Ectodermal cell (in vitro differentiated cells): ENCODE measurements around the gene SURF2.
"Not testable (repeated sequence)": the region's sequence is repeated elsewhere in the genome, so short reads cannot be mapped to it uniquely, and the experiment has no call there.

ENCODE experiments used
- H3K27ac ChIP-seq: 2 replicates; pipeline ENCODE4 v1.7.0; 2013; ENCODE audit warnings: mild to moderate bottlenecking, low read depth, low read length; ENCODE audit not compliant: insufficient read depth, poor library complexity, severe bottlenecking
- H3K27me3 ChIP-seq: 2 replicates; pipeline ENCODE4 v1.7.0; 2013; ENCODE audit warnings: mild to moderate bottlenecking, low read length; ENCODE audit not compliant: insufficient read depth, control insufficient read depth, poor library complexity, severe bottlenecking
- H3K36me3 ChIP-seq: one replicate; pipeline ENCODE4 v1.7.0; 2013; ENCODE audit warnings: low read length; ENCODE audit not compliant: control insufficient read depth, insufficient read depth
- H3K4me1 ChIP-seq: one replicate; pipeline ENCODE4 v1.7.0; 2013; ENCODE audit warnings: low read length; ENCODE audit not compliant: control insufficient read depth, insufficient read depth
- H3K4me3 ChIP-seq: 2 replicates; pipeline ENCODE4 v1.7.0; 2013; ENCODE audit warnings: low read depth, low read length, control low read depth; ENCODE audit not compliant: insufficient read depth
- H3K9me3 ChIP-seq: 2 replicates; pipeline ENCODE4 v1.7.0; 2013; ENCODE audit warnings: mild to moderate bottlenecking, low read length, moderate library complexity; ENCODE audit not compliant: control insufficient read depth
- WGBS, 2 experiments: methylation state at CpG; one replicate each; pipeline ENCODE4 v1.1.7; 2013; ENCODE audit warnings: missing lambda C conversion rate in 2 of 2; 5-methylcytosine and 5-hydroxymethylcytosine counted together

Gene SURF2

DNA sequence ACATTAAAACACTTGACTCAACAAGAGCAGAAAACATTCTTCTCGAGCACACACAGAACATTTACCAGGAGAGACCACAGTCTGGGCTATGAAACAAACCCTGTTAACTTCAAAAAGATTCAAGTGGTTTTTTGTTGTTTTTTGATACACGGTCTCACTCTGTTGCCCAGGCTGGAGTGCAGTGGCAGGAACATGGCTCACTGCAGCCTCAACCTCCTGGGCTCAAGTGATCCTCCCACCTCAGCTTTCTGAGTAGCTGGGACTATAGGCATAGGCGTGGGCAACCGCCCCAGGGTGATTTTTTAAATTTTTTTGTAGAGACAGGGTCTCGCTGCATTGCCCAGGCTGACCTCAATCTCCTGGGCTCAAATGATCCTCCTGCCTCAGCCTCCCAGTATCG lies 29.3 kb upstream of the SURF2 start:
- 90% methylated on average over 6 of the region's 6 CpGs for WGBS, 2 experiments
- H3K36me3 ChIP-seq, result peaks cover 12% of the 10 kb centered on the region
- H3K4me3 ChIP-seq, H3K4me1 ChIP-seq, H3K27me3 ChIP-seq, H3K27ac ChIP-seq, H3K9me3 ChIP-seq: not testable (repeated sequence)

DNA sequence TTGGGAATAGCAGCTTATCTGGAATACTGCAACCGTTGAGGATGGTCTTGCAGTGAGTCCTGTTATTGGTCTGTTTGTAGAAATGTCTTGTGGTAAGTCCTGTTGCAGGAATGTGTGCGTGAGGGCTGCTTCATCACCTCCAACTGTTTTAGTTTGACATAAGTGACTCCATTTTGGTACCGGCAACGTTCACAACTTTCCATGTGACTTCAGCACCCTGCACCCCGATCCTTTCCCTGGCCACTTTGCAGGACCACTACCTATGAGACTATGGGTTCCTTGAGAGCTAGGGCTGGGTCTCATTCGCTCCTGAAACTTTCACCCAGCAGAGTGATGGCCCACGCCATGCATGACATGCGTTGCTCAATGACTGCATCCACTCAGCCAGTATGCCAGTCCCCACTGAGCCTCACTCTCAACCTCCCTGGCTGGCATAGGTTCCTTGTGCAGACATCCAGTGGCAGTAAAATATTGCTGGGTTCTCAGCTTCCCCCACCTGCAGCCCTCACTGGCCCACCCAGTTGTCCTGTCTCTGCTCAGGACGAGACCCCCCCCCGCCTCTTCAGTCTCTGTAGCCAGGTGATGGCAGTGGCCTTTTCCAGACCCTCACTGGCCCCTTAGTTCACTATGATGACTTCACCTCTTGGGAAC lies 28.4 kb upstream of the SURF2 start:
- peaks cover 18% of the 10 kb centered on the region for H3K36me3 ChIP-seq
- H3K9me3 ChIP-seq, result no peaks in the 10 kb centered on the region
- H3K4me3 ChIP-seq, result no peak overlapping the region
- H3K27me3 ChIP-seq, result no peaks in the 10 kb centered on the region
- WGBS, 2 experiments, result 92% methylated on average over 10 of the region's 10 CpGs
- H3K4me1 ChIP-seq, result no peaks in the 10 kb centered on the region
- no peak overlapping the region for H3K27ac ChIP-seq

DNA sequence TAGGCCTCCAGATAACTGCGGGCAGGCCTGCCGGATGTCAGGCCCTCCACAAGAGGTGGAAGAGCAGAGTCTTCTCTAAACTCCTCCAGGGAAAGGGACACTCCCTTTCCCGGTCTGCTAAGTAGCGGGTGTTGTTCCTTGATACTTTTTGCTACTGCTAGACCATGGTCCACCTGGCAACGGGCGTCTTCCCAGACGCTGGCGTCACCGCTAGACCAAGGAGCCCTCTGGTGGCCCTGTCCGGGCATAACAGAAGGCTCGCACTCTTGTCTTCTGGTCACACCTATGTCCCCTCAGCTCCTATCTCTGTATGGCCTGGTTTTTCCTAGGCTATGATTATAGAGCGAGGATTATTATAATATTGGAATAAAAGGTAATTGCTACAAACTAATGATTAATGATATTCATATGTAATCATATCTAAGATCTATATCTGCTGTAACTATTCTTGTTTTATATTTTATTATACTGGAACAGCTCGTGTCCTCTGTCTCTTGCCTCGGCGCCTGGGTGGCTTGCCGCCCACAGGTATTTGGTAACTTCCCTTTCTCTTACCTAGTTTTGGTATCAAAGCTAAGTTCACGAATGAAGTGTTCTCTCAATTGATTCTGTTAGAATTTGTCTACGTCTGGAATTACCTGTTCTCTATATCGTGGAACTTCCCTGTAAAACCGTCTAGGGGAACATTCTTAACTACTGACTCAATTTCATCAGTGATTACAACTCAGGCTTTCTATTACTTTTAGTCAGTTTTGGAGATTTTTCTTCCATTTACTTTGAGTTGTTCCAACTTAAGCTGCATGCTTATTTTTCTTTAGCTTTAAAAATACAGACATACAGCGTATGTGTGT lies 26.8 kb upstream of the SURF2 start:
- 60 to 61% methylated on average over 20 of the region's 21 CpGs for WGBS, 2 experiments
- not testable (repeated sequence) for H3K4me3 ChIP-seq, H3K9me3 ChIP-seq, H3K27ac ChIP-seq, H3K4me1 ChIP-seq, H3K27me3 ChIP-seq
- peaks cover 33% of the 10 kb centered on the region for H3K36me3 ChIP-seq

DNA sequence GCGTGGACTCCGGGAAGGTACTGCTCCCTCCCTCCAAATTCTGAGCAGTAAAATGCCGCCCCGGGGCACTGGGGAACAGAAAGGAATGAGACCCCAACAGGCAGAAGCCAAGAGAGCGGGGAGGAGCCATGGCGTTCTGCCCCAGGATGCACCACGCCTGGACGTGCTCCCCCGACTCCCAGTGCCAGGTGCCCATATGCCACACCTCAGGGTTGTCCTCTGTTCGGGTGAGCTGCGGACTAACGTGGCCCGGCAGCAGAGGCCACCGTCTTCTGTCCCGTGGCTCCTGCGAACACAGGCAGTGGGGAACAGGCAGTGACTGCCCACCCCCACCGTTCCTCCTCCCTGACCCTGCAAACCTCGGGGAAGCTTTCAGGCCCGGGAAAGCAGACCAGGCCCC lies 25.1 kb upstream of the SURF2 start:
- Histone ChIP-seq H3K4me1 (peaks cover 8% of the 10 kb centered on the region), H3K4me3 (no peak overlapping the region), H3K27me3 (no peaks in the 10 kb centered on the region), H3K27ac (no peak overlapping the region), H3K9me3 (no peaks in the 10 kb centered on the region), H3K36me3 (peaks cover 33% of the 10 kb centered on the region)
- WGBS, 2 experiments, result 93% methylated on average over 19 of the region's 19 CpGs

DNA sequence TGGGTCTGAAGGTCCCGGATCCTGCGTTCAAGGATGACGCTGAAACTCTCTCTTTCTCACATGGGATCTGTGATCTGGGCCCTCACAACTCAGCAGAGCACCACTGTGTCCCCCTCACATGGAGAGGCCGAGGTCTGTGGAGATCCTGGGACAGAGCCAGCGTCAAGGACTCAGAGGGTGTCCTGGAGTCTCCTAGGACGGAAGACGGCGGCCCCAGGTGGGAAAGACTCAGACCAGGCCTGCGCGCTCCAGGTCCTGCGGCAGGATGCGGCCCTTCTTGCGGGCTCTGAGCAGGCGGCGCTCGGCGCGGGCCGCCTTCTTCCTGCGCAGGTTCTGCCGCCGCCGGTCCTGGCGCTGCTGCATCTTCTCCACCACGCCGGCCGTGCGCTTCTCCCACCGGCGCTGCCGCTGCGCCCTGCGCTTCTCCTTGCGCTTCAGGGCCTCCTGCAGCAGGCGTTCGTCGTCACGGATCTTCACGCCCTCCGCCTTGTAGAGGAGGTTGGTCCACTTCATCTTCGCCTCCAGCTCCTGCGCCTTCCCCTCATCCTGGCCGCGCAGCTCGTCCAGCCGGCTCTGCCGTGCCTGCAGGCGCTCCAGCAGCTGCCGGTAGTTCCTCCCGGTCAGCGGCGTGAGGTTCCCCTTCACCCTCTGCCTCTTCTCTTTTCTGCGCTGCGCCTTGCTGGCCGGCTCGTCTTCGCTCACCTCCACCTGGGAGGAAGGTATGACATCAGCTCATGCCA lies 24.5 kb upstream of the SURF2 start:
- no peak overlapping the region for H3K4me3 ChIP-seq
- peaks cover 33% of the 10 kb centered on the region for H3K36me3 ChIP-seq
- no peaks in the 10 kb centered on the region for H3K27me3 ChIP-seq
- H3K4me1 ChIP-seq, result peaks cover 11% of the 10 kb centered on the region
- no peaks in the 10 kb centered on the region for H3K9me3 ChIP-seq
- H3K27ac ChIP-seq, result no peak overlapping the region
- 97% methylated on average over 57 of the region's 57 CpGs for WGBS, 2 experiments

DNA sequence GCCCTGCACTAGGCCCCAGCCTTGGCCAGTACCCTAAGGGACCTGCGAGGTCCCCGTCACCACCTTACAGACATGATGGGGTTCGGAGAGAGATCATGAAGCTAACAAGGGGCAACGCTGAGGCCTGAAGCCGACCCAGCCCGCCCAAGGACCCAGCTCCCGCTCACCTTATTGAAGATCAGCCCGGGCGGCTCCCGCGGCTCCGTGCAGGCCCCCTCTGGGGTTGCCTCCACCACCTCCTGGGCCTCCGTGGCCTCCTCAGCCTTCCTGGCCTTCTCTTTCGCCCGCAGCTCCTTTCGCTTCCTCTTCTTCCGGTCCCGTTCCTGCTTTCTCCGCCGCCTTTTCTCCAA lies 24.0 kb upstream of the SURF2 start:
- Histone ChIP-seq H3K4me3 (no peak overlapping the region), H3K27me3 (no peaks in the 10 kb centered on the region), H3K9me3 (no peaks in the 10 kb centered on the region), H3K4me1 (peaks cover 11% of the 10 kb centered on the region), H3K27ac (no peak overlapping the region), H3K36me3 (peaks cover 33% of the 10 kb centered on the region)
- WGBS, 2 experiments, result 88 to 92% methylated on average over 20 of the region's 20 CpGs

DNA sequence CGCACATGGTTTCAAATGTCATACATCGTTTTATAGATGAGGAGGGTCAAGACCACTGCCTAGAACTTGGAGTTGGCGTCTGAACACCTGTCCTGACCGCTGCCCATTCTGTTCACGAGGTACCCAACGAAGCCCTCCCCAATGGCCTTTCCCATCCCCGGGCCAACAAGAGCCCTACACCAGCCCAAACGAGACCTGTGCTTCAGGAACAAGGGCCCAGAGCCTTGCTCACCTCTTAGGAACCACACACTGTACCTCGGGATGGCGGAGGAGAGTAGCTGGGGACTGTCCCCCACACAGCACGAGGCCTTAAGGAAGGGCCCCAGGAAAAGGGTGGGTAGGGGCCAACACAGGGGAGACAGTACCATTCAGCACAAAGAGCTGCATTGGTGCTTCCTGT lies 23.3 kb upstream of the SURF2 start:
- WGBS, 2 experiments, result 92 to 94% methylated on average over 11 of the region's 11 CpGs
- H3K9me3 ChIP-seq, result no peaks in the 10 kb centered on the region
- H3K36me3 ChIP-seq, result peaks cover 33% of the 10 kb centered on the region
- peaks cover 11% of the 10 kb centered on the region for H3K4me1 ChIP-seq
- no peak overlapping the region for H3K4me3 ChIP-seq
- H3K27ac ChIP-seq, result no peak overlapping the region
- H3K27me3 ChIP-seq, result no peaks in the 10 kb centered on the region

DNA sequence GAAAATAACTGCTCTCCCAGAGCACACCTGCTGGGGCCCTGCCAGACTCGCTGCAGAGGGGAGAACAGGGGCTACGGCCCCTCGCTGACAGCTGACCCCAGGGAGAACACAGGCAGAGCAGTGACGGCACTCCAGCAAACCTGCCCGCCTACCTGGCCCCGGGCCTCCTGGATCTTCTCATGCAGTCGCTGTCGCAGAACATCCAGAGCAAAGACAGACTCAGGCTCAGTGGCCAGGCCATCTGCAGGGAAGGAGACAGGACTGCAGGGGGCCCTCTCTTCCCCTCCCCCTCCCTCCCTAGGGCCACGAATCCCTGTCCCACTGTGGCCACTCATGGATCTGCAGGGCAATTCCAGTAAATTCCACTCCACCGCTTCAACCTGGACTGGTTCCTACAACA lies 22.8 kb upstream of the SURF2 start:
- peaks cover 11% of the 10 kb centered on the region for H3K4me1 ChIP-seq
- no peak overlapping the region for H3K4me3 ChIP-seq
- H3K9me3 ChIP-seq, result no peaks in the 10 kb centered on the region
- WGBS, 2 experiments, result 92 to 95% methylated on average over 10 of the region's 10 CpGs
- peaks cover 33% of the 10 kb centered on the region for H3K36me3 ChIP-seq
- H3K27ac ChIP-seq, result no peak overlapping the region
- H3K27me3 ChIP-seq, result no peaks in the 10 kb centered on the region

DNA sequence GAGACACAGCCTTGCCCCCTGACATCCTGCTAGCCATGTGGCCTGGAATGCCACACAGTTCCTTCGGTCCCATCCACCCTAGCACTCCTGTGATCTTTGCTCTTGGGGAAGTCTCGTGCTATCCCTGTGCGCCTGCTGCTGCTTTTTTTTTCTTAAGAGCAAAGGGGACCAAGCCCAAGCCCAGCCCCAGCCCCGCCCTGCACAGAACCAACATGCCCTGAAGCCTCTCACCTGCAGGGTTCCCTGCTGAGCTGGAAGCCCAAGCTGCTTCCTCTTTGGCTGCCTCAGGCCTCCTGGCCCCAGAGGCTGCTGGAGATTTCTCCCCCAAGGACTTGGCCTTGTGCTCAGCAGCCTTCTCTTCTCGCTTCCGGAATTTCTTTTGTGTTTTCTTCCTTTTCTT lies 22.2 kb upstream of the SURF2 start:
- H3K27ac ChIP-seq, result no peak overlapping the region
- H3K27me3 ChIP-seq, result no peaks in the 10 kb centered on the region
- 83 to 85% methylated on average over 6 of the region's 6 CpGs for WGBS, 2 experiments
- peaks cover 33% of the 10 kb centered on the region for H3K36me3 ChIP-seq
- H3K4me1 ChIP-seq, result peaks cover 11% of the 10 kb centered on the region
- no peaks in the 10 kb centered on the region for H3K9me3 ChIP-seq
- no peak overlapping the region for H3K4me3 ChIP-seq

DNA sequence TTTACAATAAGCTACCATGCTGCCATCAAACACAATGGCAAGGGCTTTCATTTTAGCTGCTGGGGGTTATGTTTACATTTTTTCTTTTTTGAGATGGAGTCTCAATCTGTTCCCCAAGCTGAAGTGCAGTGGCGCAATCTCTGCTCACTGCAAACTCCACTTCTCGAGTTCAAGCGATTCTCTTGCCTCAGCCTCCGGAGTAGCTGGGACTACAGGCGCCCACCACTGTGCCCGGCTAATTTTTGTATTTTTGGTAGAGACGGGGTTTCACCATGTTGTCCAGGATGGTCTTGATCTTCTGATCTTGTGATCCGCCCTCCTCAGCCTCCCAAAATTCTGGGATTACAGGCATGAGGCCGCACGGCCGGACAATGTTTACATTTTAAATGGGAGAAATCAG lies 21.5 kb upstream of the SURF2 start:
- Histone ChIP-seq H3K4me3 (peak overlapping the region; percentile 83), H3K36me3 (peaks cover 34% of the 10 kb centered on the region), H3K4me1 (peaks cover 11% of the 10 kb centered on the region)
- H3K27me3 ChIP-seq, H3K9me3 ChIP-seq, H3K27ac ChIP-seq: not testable (repeated sequence)
- WGBS, 2 experiments, result 86 to 89% methylated on average over 11 of the region's 11 CpGs
